Measurements from ENCODE around the gene ARMC8. TPM values are rescaled to one million over a fixed set of nuclear protein-coding genes. Genes with fewer than 3 reads are reported as not detected.

Gene ARMC8
- total and polyA plus RNA-seq, 7 donors = 12.0 to 75.0 (median 67.6) TPM

GRCh38 chr3:138260611-138261010, 73.5 kb downstream of the ARMC8 start:
- no peaks in the 10 kb centered on the region for H3K4me1 ChIP-seq
- intact Hi-C loops (cut with DNase I) = no loop called here
- WGBS, 2 donors = 82 to 83% methylated on average over 1 of the region's 1 CpG
- no peak overlapping the region for H3K4me3 ChIP-seq
- no peaks in the 10 kb centered on the region for H3K9me3 ChIP-seq
- H3K36me3 ChIP-seq = peaks cover 0 to 44% (median 10%) of the 10 kb centered on the region in 4 donors
- TF ChIP-seq EP300 (IDR thresholded peaks at IDR 0.05) (no peak), CTCF (IDR thresholded peaks at IDR 0.05) (no peak), POLR2A (IDR thresholded peaks at IDR 0.05) (no peak)
- H3K27me3 ChIP-seq = no peaks in the 10 kb centered on the region
- no peak overlapping the region for H3K27ac ChIP-seq
- DNase-seq = no peak

- WGBS, 2 donors = 73 to 77% methylated on average over 2 of the region's 2 CpGs
- no peaks in the 10 kb centered on the region for H3K4me1 ChIP-seq
- H3K27me3 ChIP-seq = no peaks in the 10 kb centered on the region
- no peak overlapping the region for H3K4me3 ChIP-seq
- DNase-seq = no peak
- peaks cover 0 to 68% (median 13%) of the 10 kb centered on the region in 4 donors for H3K36me3 ChIP-seq
- H3K27ac ChIP-seq = no peak overlapping the region
- H3K9me3 ChIP-seq = no peaks in the 10 kb centered on the region
- TF ChIP-seq POLR2AphosphoS5 (IDR thresholded peaks at IDR 0.05) (no peak), EP300 (IDR thresholded peaks at IDR 0.05) (no peak), POLR2A (IDR thresholded peaks at IDR 0.05) (no peak), CTCF (IDR thresholded peaks at IDR 0.05) (no peak)
- intact Hi-C loops (cut with DNase I) = no loop called here
These were observed 76.0 kb downstream of the ARMC8 start for GRCh38 chr3:138263104-138263503.

- Histone ChIP-seq H3K4me3 (no peak overlapping the region), H3K36me3 (peaks cover under 1 to 78% (median 11%) of the 10 kb centered on the region in 4 donors), H3K4me1 (no peaks in the 10 kb centered on the region), H3K27ac (no peak overlapping the region), H3K9me3 (no peaks in the 10 kb centered on the region), H3K27me3 (no peaks in the 10 kb centered on the region)
- no peak for DNase-seq
- 98 to 99% methylated on average over 1 of the region's 1 CpG for WGBS, 2 donors
- intact Hi-C loops (cut with DNase I) = no loop called here
- TF ChIP-seq POLR2A (IDR thresholded peaks at IDR 0.05) (no peak), EP300 (IDR thresholded peaks at IDR 0.05) (no peak), POLR2AphosphoS5 (IDR thresholded peaks at IDR 0.05) (no peak), CTCF (IDR thresholded peaks at IDR 0.05) (no peak)
These were observed 78.6 kb downstream of the ARMC8 start for GRCh38 chr3:138265745-138266144.

GRCh38 chr3:138267083-138267482, 80.0 kb downstream of the ARMC8 start:
- TF ChIP-seq CTCF (IDR thresholded peaks at IDR 0.05) (no peak), POLR2AphosphoS5 (IDR thresholded peaks at IDR 0.05) (no peak)
- Histone ChIP-seq H3K27ac (no peak overlapping the region), H3K27me3 (no peaks in the 10 kb centered on the region), H3K4me3 (no peak overlapping the region), H3K4me1 (no peaks in the 10 kb centered on the region), H3K36me3 (peaks cover 4 to 90% (median 17%) of the 10 kb centered on the region in 4 donors), H3K9me3 (no peaks in the 10 kb centered on the region)
- intact Hi-C loops (cut with DNase I) = no loop called here
- 84 to 94% methylated on average over 3 of the region's 3 CpGs for WGBS, 2 donors
- no peak for DNase-seq

GRCh38 chr3:138270245-138270644, 83.1 kb downstream of the ARMC8 start:
- Histone ChIP-seq H3K9me3 (no peaks in the 10 kb centered on the region), H3K27ac (no peak overlapping the region), H3K4me1 (no peaks in the 10 kb centered on the region), H3K36me3 (peaks cover 5 to 93% (median 37%) of the 10 kb centered on the region in 4 donors), H3K27me3 (no peaks in the 10 kb centered on the region), H3K4me3 (no peak overlapping the region)
- WGBS, 2 donors = 93% methylated on average over 2 of the region's 2 CpGs
- intact Hi-C loops (cut with DNase I) = no loop called here
- TF ChIP-seq POLR2AphosphoS5 (IDR thresholded peaks at IDR 0.05) (no peak), CTCF (IDR thresholded peaks at IDR 0.05) (no peak), EP300 (IDR thresholded peaks at IDR 0.05) (no peak)
- no peak for DNase-seq
